ENCODE data around the gene FHOD3.

DNA sequence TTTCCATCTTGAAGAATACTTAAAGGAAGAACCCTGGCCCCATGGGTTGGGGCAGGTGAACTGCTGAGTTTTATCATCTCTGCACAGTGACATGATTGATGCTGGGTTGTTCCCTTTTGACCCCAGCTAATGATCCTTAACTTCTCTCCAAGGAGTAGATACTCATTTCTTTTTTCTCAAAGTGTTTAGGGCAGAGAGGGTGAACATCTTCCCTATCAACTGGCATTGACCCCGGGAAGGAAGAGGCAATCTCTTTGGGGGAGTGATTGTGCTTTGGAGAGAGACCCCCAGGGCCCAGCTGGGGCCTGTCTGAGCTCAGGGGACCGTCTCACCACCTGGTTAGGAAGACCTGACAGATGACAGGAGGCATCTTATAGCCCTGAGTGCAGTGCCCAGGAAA lies 190.6 kb downstream of the FHOD3 start:
- TF ChIP-seq EZH2phosphoT487 (IDR thresholded peaks at IDR 0.05; ENCODE audit: low read length): no peak
- TF ChIP-seq, protein P1, sequence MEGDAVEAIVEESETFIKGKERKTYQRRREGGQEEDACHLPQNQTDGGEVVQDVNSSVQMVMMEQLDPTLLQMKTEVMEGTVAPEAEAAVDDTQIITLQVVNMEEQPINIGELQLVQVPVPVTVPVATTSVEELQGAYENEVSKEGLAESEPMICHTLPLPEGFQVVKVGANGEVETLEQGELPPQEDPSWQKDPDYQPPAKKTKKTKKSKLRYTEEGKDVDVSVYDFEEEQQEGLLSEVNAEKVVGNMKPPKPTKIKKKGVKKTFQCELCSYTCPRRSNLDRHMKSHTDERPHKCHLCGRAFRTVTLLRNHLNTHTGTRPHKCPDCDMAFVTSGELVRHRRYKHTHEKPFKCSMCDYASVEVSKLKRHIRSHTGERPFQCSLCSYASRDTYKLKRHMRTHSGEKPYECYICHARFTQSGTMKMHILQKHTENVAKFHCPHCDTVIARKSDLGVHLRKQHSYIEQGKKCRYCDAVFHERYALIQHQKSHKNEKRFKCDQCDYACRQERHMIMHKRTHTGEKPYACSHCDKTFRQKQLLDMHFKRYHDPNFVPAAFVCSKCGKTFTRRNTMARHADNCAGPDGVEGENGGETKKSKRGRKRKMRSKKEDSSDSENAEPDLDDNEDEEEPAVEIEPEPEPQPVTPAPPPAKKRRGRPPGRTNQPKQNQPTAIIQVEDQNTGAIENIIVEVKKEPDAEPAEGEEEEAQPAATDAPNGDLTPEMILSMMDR (IDR thresholded peaks at IDR 0.05; ENCODE audit: low read length): no peak

Data from MM.1S (cell line).